ENCODE results near the gene CLK4.

DNA sequence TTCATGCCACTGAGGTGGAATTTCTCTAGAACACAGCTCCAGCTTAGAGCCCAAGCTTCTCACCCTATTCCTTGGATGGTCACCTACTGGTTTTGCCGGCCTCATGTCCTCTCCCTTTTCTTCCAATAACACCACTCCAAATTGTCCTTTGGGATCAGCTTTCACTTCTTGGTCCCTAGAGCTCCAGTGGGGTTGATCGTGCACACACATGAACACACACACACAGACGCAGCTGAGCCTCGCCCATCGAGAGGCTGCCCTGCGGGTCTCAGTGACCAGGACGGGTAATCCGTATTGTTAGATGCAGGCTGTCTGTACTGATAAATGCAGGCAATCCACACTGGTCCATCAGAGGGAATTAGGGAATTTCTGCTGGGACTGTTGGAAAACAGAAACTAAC is 43.6 kb downstream of the CLK4 start:
- no peak for TF ChIP-seq CTCF (IDR thresholded peaks at IDR 0.05)
- no peak for TF ChIP-seq POLR2A (IDR thresholded peaks at IDR 0.05)
